Left ventricle myocardium superior (tissue), 1 donor: Measurements from ENCODE around the gene FBXO15. TPM values are rescaled to one million over a fixed set of nuclear protein-coding genes. Genes with fewer than 3 reads are reported as not detected.

Source experiments
- ATAC-seq: fragments of 200-7000 bp; cut with Tn5 transposase; one replicate; pipeline ENCODE4 v1.9.1; 2020; ENCODE audit warnings: mild to moderate bottlenecking, moderate library complexity
- DNase-seq: peaks from one replicate; pipeline ENCODE4 v3.0.0-alpha.2; 2020
- intact Hi-C: fragments of 100-400 bp; cut with micrococcal nuclease; formaldehyde crosslinking; loops from one replicate; pipeline ENCODE4 v1.11.0; 2022
- total RNA-seq: library from RNA; stranded (reverse); fragmentation: NEBNext Ultra II Directional; extraction: Animal tissue kit (Norgen Biotek cat#: 25700); gene quantifications from one replicate; pipeline ENCODE4 v1.2.1, GENCODE V29; 2021
- donor health status: DM: no; HTN: yes; CAD: no; lungs with severe emphysema.

Gene FBXO15
- total RNA-seq, 1 donor from 2014 or later, result not detected

GRCh38 chr18:74074668-74075564 is 72.7 kb downstream of the FBXO15 start:
- DNase-seq, result no peak
- no peak for ATAC-seq
- intact Hi-C loops, result no loop called here

- no peak for DNase-seq
- intact Hi-C loops, result no loop called here
- no peak for ATAC-seq
These were observed 73.5 kb downstream of the FBXO15 start for GRCh38 chr18:74073957-74074667.

- DNase-seq, result no peak
- intact Hi-C loops, result no loop called here
- no peak for ATAC-seq
These were observed 78.2 kb downstream of the FBXO15 start for GRCh38 chr18:74069178-74070050.

GRCh38 chr18:74068296-74068695 is 79.3 kb downstream of the FBXO15 start:
- DNase-seq (no peak), ATAC-seq (no peak)
- intact Hi-C loops, result no loop called here

GRCh38 chr18:74066018-74066417 is 81.6 kb downstream of the FBXO15 start:
- DNase-seq (no peak), ATAC-seq (no peak)
- intact Hi-C loops, result no loop called here

- intact Hi-C loops, result no loop called here
- DNase-seq, result no peak
- ATAC-seq, result no peak
These were observed 82.3 kb downstream of the FBXO15 start for GRCh38 chr18:74065366-74065765.

GRCh38 chr18:74064510-74064909 is 83.1 kb downstream of the FBXO15 start:
- ATAC-seq, result no peak
- DNase-seq, result no peak
- intact Hi-C loops, result no loop called here

- DNase-seq (no peak), ATAC-seq (no peak)
- intact Hi-C loops, result no loop called here
These were observed 84.1 kb downstream of the FBXO15 start for GRCh38 chr18:74063557-74063956.

GRCh38 chr18:74063023-74063422 is 84.6 kb downstream of the FBXO15 start:
- DNase-seq, result no peak
- intact Hi-C loops, result no loop called here
- ATAC-seq, result no peak

- no peak for ATAC-seq
- intact Hi-C loops, result no loop called here
These were observed 85.6 kb downstream of the FBXO15 start for GRCh38 chr18:74062037-74062436.

GRCh38 chr18:74060579-74060978 is 87.1 kb downstream of the FBXO15 start:
- ATAC-seq (no peak), DNase-seq (no peak)
- intact Hi-C loops, result no loop called here

More at GRCh38 chr18:74062037-74062436, 85.6 kb downstream of the FBXO15 start:
- DNase-seq, result no peak

- intact Hi-C loops, result no loop called here
- ATAC-seq (no peak), DNase-seq (no peak)
These were observed 96.8 kb downstream of the FBXO15 start for GRCh38 chr18:74050807-74051206.

- ATAC-seq (no peak), DNase-seq (peak; percentile 39)
- intact Hi-C loops, result no loop called here
These were observed 106.9 kb downstream of the FBXO15 start for GRCh38 chr18:74040459-74041332.

- intact Hi-C loops, result no loop called here
- ATAC-seq, result no peak
- no peak for DNase-seq
These were observed 107.6 kb downstream of the FBXO15 start for GRCh38 chr18:74040008-74040407.

GRCh38 chr18:74029161-74029560 is 118.5 kb downstream of the FBXO15 start:
- no peak for ATAC-seq
- no peak for DNase-seq
- intact Hi-C loops, result no loop called here
